Middle frontal gyrus (tissue), 1 donor: ENCODE results near the gene ADCYAP1R1.
A peak's percentile ranks its signal among the peaks of the same experiment; 100 is the strongest.
"Not testable (repeated sequence)": the region's sequence is repeated elsewhere in the genome, so short reads cannot be mapped to it uniquely, and the experiment has no call there.

Source experiments
- DNase-seq: peaks from one replicate; pipeline ENCODE4 v3.0.0-alpha.2; 2015; ENCODE audit warnings: low spot score; ENCODE audit errors: extremely low spot score

ADCYAP1R1 gene

GRCh38 chr7:31126976-31127375 lies 74.9 kb downstream of the ADCYAP1R1 start:
- no peak for DNase-seq

GRCh38 chr7:31129067-31129466 lies 77.0 kb downstream of the ADCYAP1R1 start:
- no peak for DNase-seq

GRCh38 chr7:31133497-31133896 lies 81.4 kb downstream of the ADCYAP1R1 start:
- DNase-seq, result no peak

GRCh38 chr7:31134246-31135188 lies 82.4 kb downstream of the ADCYAP1R1 start:
- DNase-seq, result peak; percentile 69

GRCh38 chr7:31137234-31137633 lies 85.1 kb downstream of the ADCYAP1R1 start:
- no peak for DNase-seq

- DNase-seq, result no peak
Measured at GRCh38 chr7:31145339-31145738, 93.2 kb downstream of the ADCYAP1R1 start.

- DNase-seq, result no peak
Measured at GRCh38 chr7:31146030-31146429, 93.9 kb downstream of the ADCYAP1R1 start.

GRCh38 chr7:31146538-31146937 lies 94.4 kb downstream of the ADCYAP1R1 start:
- no peak for DNase-seq

GRCh38 chr7:31151849-31152248 lies 99.7 kb downstream of the ADCYAP1R1 start:
- DNase-seq, result no peak

GRCh38 chr7:31153318-31153717 lies 101.2 kb downstream of the ADCYAP1R1 start:
- not testable (repeated sequence) for DNase-seq

GRCh38 chr7:31160941-31161340 lies 108.8 kb downstream of the ADCYAP1R1 start:
- no peak for DNase-seq
